BLaER1 treated with 17β-estradiol and CSF1 and Interleukin-3, amounts not matched to agents 10 nM and 100 nM (cell line): Measurements from ENCODE around the gene MKLN1.
"Not testable (repeated sequence)": the region's sequence is repeated elsewhere in the genome, so short reads cannot be mapped to it uniquely, and the experiment has no call there.

Experiments used
- H3K27ac ChIP-seq, 11 experiments: shearing (Covaris generic); formaldehyde crosslinking; 2 replicates each; pipeline ENCODE4 v1.8.1; 2022
- H3K27me3 ChIP-seq, 11 experiments: shearing (Covaris generic); formaldehyde crosslinking; 2 replicates each; pipeline ENCODE4 v1.8.1; 2022
- H3K36me3 ChIP-seq, 11 experiments: shearing (Covaris generic); formaldehyde crosslinking; 2 replicates each; pipeline ENCODE4 v1.8.1; 2022
- H3K4me1 ChIP-seq, 10 experiments: shearing (Covaris generic); formaldehyde crosslinking; 2 replicates each; pipeline ENCODE4 v1.8.1; 2022
- H3K4me2 ChIP-seq, 11 experiments: shearing (Covaris generic); formaldehyde crosslinking; 2 replicates each; pipeline ENCODE4 v1.8.1; 2022
- H3K4me3 ChIP-seq, 10 experiments: shearing (Covaris generic); formaldehyde crosslinking; 2 replicates each; pipeline ENCODE4 v1.8.1; 2022
- H3K9ac ChIP-seq, 11 experiments: shearing (Covaris generic); formaldehyde crosslinking; 2 replicates each; pipeline ENCODE4 v1.8.1; 2022
- H3K9me3 ChIP-seq, 11 experiments: shearing (Covaris generic); formaldehyde crosslinking; replicated peaks in 1 of 11; 2 replicates each; pipeline ENCODE4 v1.8.1; 2022
- H4K20me1 ChIP-seq, 11 experiments: shearing (Covaris generic); formaldehyde crosslinking; 2 replicates each; pipeline ENCODE4 v1.8.1; 2022
- Cebpa-rat ChIP-seq, 11 experiments: shearing (Covaris generic); IDR thresholded peaks; 2 replicates each; pipeline ENCODE4 v1.8.1; 2022

The MKLN1 gene

GRCh38 chr7:131443496-131443895, 115.8 kb downstream of the MKLN1 start:
- H3K4me3 ChIP-seq: no peak overlapping the region
- no peak overlapping the region for H3K4me2 ChIP-seq
- H3K9me3 ChIP-seq: peaks cover 19 to 29% (median 27%) of the 10 kb centered on the region in 11 experiments
- H3K9ac ChIP-seq: no peak overlapping the region
- H3K4me1 ChIP-seq: no peaks in the 10 kb centered on the region
- H3K27me3 ChIP-seq: no peaks in the 10 kb centered on the region
- H3K36me3 ChIP-seq: peaks cover 74 to 100% (median 92%) of the 10 kb centered on the region in 11 experiments
- peaks cover 0 to 23% (median 0%) of the 10 kb centered on the region in 11 experiments; a peak in 4 of 22 replicates for H4K20me1 ChIP-seq
- H3K27ac ChIP-seq: no peak overlapping the region
- no peak for TF ChIP-seq Cebpa-rat (IDR thresholded peaks at IDR 0.05)

GRCh38 chr7:131444683-131445082, 117.0 kb downstream of the MKLN1 start:
- Histone ChIP-seq H3K27ac (no peak overlapping the region), H3K36me3 (peaks cover 72 to 100% (median 92%) of the 10 kb centered on the region in 11 experiments), H3K4me3 (no peak overlapping the region), H3K27me3 (no peaks in the 10 kb centered on the region), H3K9ac (no peak overlapping the region), H4K20me1 (peaks cover 0 to 32% (median 0%) of the 10 kb centered on the region in 11 experiments; a peak in 4 of 22 replicates), H3K9me3 (peaks cover 13 to 17% (median 15%) of the 10 kb centered on the region in 11 experiments), H3K4me1 (no peaks in the 10 kb centered on the region), H3K4me2 (no peak overlapping the region)
- TF ChIP-seq Cebpa-rat (IDR thresholded peaks at IDR 0.05): no peak

- H3K9ac ChIP-seq: no peak overlapping the region
- peaks cover 63 to 90% (median 78%) of the 10 kb centered on the region in 11 experiments for H3K36me3 ChIP-seq
These were observed 121.8 kb downstream of the MKLN1 start for GRCh38 chr7:131449373-131449902.

GRCh38 chr7:131454498-131454897, 126.8 kb downstream of the MKLN1 start:
- Histone ChIP-seq H3K36me3 (peaks cover 46 to 86% (median 69%) of the 10 kb centered on the region in 11 experiments), H3K27ac (no peak overlapping the region), H3K9ac (no peak overlapping the region), H3K4me1 (peaks cover 9 to 23% (median 12%) of the 10 kb centered on the region in 10 experiments; a peak in 18 of 20 replicates), H3K4me3 (no peak overlapping the region), H3K4me2 (peak overlapping the region; percentile 3 to 65 (median 26); a peak in 17 of 22 replicates), H3K27me3 (no peaks in the 10 kb centered on the region), H3K9me3 (no peaks in the 10 kb centered on the region), H4K20me1 (peaks cover 0 to 17% (median 0%) of the 10 kb centered on the region in 11 experiments; a peak in 3 of 22 replicates)
- no peak for TF ChIP-seq Cebpa-rat (IDR thresholded peaks at IDR 0.05)

More at GRCh38 chr7:131449373-131449902, 121.8 kb downstream of the MKLN1 start:
- no peaks in the 10 kb centered on the region for H3K9me3 ChIP-seq
- H3K4me3 ChIP-seq: no peak overlapping the region
- no peak for TF ChIP-seq Cebpa-rat (IDR thresholded peaks at IDR 0.05)
- peaks cover 0 to 41% (median 0%) of the 10 kb centered on the region in 11 experiments; a peak in 4 of 22 replicates for H4K20me1 ChIP-seq
- no peaks in the 10 kb centered on the region for H3K27me3 ChIP-seq
- H3K4me1 ChIP-seq: peaks cover 2 to 8% (median 3%) of the 10 kb centered on the region in 10 experiments; a peak in 18 of 20 replicates
- H3K4me2 ChIP-seq: no peak overlapping the region
- H3K27ac ChIP-seq: no peak overlapping the region

GRCh38 chr7:131455001-131455400, 127.3 kb downstream of the MKLN1 start:
- Histone ChIP-seq H3K27ac (no peak overlapping the region), H3K4me2 (peak overlapping the region in 9 of 11 experiments; percentile 7 to 65 (median 34); a peak in 16 of 22 replicates), H4K20me1 (peaks cover 0 to 12% (median 0%) of the 10 kb centered on the region in 11 experiments; a peak in 3 of 22 replicates)

GRCh38 chr7:131455546-131455945, 127.9 kb downstream of the MKLN1 start:
- peaks cover 46 to 86% (median 67%) of the 10 kb centered on the region in 11 experiments; a peak in 21 of 22 replicates for H3K36me3 ChIP-seq
- no peak overlapping the region for H3K4me3 ChIP-seq
- no peaks in the 10 kb centered on the region for H3K27me3 ChIP-seq

More at GRCh38 chr7:131455001-131455400, 127.3 kb downstream of the MKLN1 start:
- Histone ChIP-seq H3K4me1 (peaks cover 9 to 23% (median 12%) of the 10 kb centered on the region in 10 experiments; a peak in 18 of 20 replicates), H3K27me3 (no peaks in the 10 kb centered on the region), H3K36me3 (peaks cover 43 to 86% (median 67%) of the 10 kb centered on the region in 11 experiments; a peak in 21 of 22 replicates), H3K9ac (no peak overlapping the region), H3K4me3 (no peak overlapping the region), H3K9me3 (no peaks in the 10 kb centered on the region)
- TF ChIP-seq Cebpa-rat (IDR thresholded peaks at IDR 0.05): no peak

GRCh38 chr7:131456338-131456737, 128.7 kb downstream of the MKLN1 start:
- Histone ChIP-seq H4K20me1 (peaks cover 0 to 10% (median 0%) of the 10 kb centered on the region in 11 experiments; a peak in 3 of 22 replicates), H3K9ac (no peak overlapping the region), H3K4me3 (no peak overlapping the region), H3K4me2 (no peak overlapping the region), H3K36me3 (peaks cover 50 to 89% (median 71%) of the 10 kb centered on the region in 11 experiments; a peak in 21 of 22 replicates), H3K9me3 (peaks cover 0 to 5% (median 0%) of the 10 kb centered on the region in 11 experiments; a peak in 2 of 22 replicates), H3K4me1 (peaks cover 9 to 23% (median 12%) of the 10 kb centered on the region in 10 experiments; a peak in 18 of 20 replicates), H3K27ac (no peak overlapping the region), H3K27me3 (no peaks in the 10 kb centered on the region)
- no peak for TF ChIP-seq Cebpa-rat (IDR thresholded peaks at IDR 0.05)

More at GRCh38 chr7:131455546-131455945, 127.9 kb downstream of the MKLN1 start:
- TF ChIP-seq Cebpa-rat (IDR thresholded peaks at IDR 0.05): no peak
- peaks cover 0 to 10% (median 0%) of the 10 kb centered on the region in 11 experiments; a peak in 3 of 22 replicates for H4K20me1 ChIP-seq
- H3K4me1 ChIP-seq: peaks cover 9 to 23% (median 12%) of the 10 kb centered on the region in 10 experiments; a peak in 18 of 20 replicates
- no peak overlapping the region for H3K9ac ChIP-seq
- H3K4me2 ChIP-seq: peak overlapping the region in 4 of 11 experiments; percentile 26 to 65 (median 58); a peak in 5 of 22 replicates
- H3K27ac ChIP-seq: no peak overlapping the region
- peaks cover 0 to 3% (median 0%) of the 10 kb centered on the region in 11 experiments; a peak in 1 of 22 replicates for H3K9me3 ChIP-seq

- no peak for TF ChIP-seq Cebpa-rat (IDR thresholded peaks at IDR 0.05)
- Histone ChIP-seq H3K4me1 (peaks cover 9 to 20% (median 16%) of the 10 kb centered on the region in 10 experiments; a peak in 18 of 20 replicates), H3K27ac (no peak overlapping the region), H3K9ac (no peak overlapping the region), H3K9me3 (peaks cover 0 to 16% (median 7%) of the 10 kb centered on the region in 11 experiments; a peak in 9 of 22 replicates), H3K4me3 (no peak overlapping the region), H4K20me1 (peaks cover 0 to 18% (median 0%) of the 10 kb centered on the region in 11 experiments; a peak in 3 of 22 replicates), H3K4me2 (no peak overlapping the region), H3K36me3 (peaks cover 63 to 96% (median 75%) of the 10 kb centered on the region in 11 experiments), H3K27me3 (no peaks in the 10 kb centered on the region)
These were observed 131.6 kb downstream of the MKLN1 start for GRCh38 chr7:131459256-131459655.

- Histone ChIP-seq H3K36me3 (peaks cover 76 to 99% (median 86%) of the 10 kb centered on the region in 11 experiments), H3K27ac (no peak overlapping the region), H3K4me3 (no peak overlapping the region), H3K9ac (no peak overlapping the region), H3K4me1 (peaks cover 0 to 9% (median 0%) of the 10 kb centered on the region in 10 experiments; a peak in 7 of 20 replicates), H3K9me3 (peaks cover 0 to 16% (median 7%) of the 10 kb centered on the region in 11 experiments; a peak in 9 of 22 replicates), H3K4me2 (no peak overlapping the region), H4K20me1 (peaks cover 0 to 11% (median 0%) of the 10 kb centered on the region in 11 experiments; a peak in 2 of 22 replicates), H3K27me3 (no peaks in the 10 kb centered on the region)
- TF ChIP-seq Cebpa-rat (IDR thresholded peaks at IDR 0.05): no peak
These were observed 134.4 kb downstream of the MKLN1 start for GRCh38 chr7:131462059-131462458.

- peaks cover 77 to 99% (median 87%) of the 10 kb centered on the region in 11 experiments for H3K36me3 ChIP-seq
- not testable (repeated sequence) for H3K27ac ChIP-seq, H3K4me1 ChIP-seq, H3K27me3 ChIP-seq, H3K4me3 ChIP-seq, H3K9ac ChIP-seq
- H4K20me1 ChIP-seq: peaks cover 0 to 11% (median 0%) of the 10 kb centered on the region in 11 experiments; a peak in 2 of 22 replicates
- peaks cover 0 to 16% (median 7%) of the 10 kb centered on the region in 11 experiments; a peak in 9 of 22 replicates for H3K9me3 ChIP-seq
- H3K4me2 ChIP-seq: peak overlapping the region in 4 of 11 experiments; percentile 15 to 42 (median 22); a peak in 5 of 22 replicates
These were observed 135.0 kb downstream of the MKLN1 start for GRCh38 chr7:131462715-131463114.
